IMR-90 (cell line): Measurements from ENCODE around the gene CHIT1. TPM values are rescaled to one million over a fixed set of nuclear protein-coding genes. Genes with fewer than 3 reads are reported as not detected.

ENCODE experiments used
- ATAC-seq: fragments of 200-7000 bp; cut with Tn5 transposase; 2 replicates; pipeline ENCODE4 v1.9.1; 2020; ENCODE audit warnings: low read depth, mild to moderate bottlenecking, moderate library complexity
- BruUV-seq: library from RNA; stranded (reverse); fragments of 400-500 nt; replicated peaks from 2 replicates; lab custom pipeline; 2021; lab: Mats Ljungman, UMichigan
- CTCF ChIA-PET: fragments of 300-600 bp; formaldehyde crosslinking; extraction: SDS; loops from one replicate; lab custom pipeline; 2021; ENCODE audit warnings: antibody characterized with exemption; lab: Yijun Ruan, JAX
- POLR2A ChIA-PET: fragments of 300-600 bp; sonication (Branson Sonifier 250); formaldehyde crosslinking; loops from one replicate; lab custom pipeline; 2022; ENCODE audit warnings: antibody characterized with exemption; ENCODE audit not compliant: unreplicated experiment; lab: Charles Lee
- DNase-seq: peaks from one replicate; pipeline ENCODE4 v3.0.0; 2013
- H2AFZ ChIP-seq: replicated peaks from 2 replicates; pipeline ENCODE3; 2013; ENCODE audit warnings: low read length, mild to moderate bottlenecking; ENCODE audit not compliant: poor library complexity
- H2AK5ac ChIP-seq: 2 replicates; pipeline ENCODE4 v1.6.1; 2013; ENCODE audit warnings: low read depth, low read length, inconsistent platforms
- H2AK9ac ChIP-seq: replicated peaks from 2 replicates; pipeline ENCODE3; 2013; ENCODE audit warnings: mild to moderate bottlenecking, low read depth, low read length, moderate library complexity; ENCODE audit not compliant: poor library complexity
- H2BK120ac ChIP-seq: 2 replicates; pipeline ENCODE4 v1.6.1; 2013; ENCODE audit warnings: low read depth, low read length, inconsistent platforms
- H2BK15ac ChIP-seq: 3 replicates; pipeline ENCODE4 v1.6.1; 2013; ENCODE audit warnings: low read depth, low read length, inconsistent platforms
- H2BK20ac ChIP-seq: 2 replicates; pipeline ENCODE4 v1.6.1; 2013; ENCODE audit warnings: low read depth, mild to moderate bottlenecking, inconsistent platforms, low read length, moderate library complexity
- H2BK5ac ChIP-seq: 2 replicates; pipeline ENCODE4 v1.6.1; 2013; ENCODE audit warnings: mild to moderate bottlenecking, low read depth, low read length, inconsistent platforms; ENCODE audit not compliant: poor library complexity, severe bottlenecking
- H3K14ac ChIP-seq: replicated peaks from 2 replicates; pipeline ENCODE4 v1.6.1; 2013; ENCODE audit warnings: low read depth, low read length, inconsistent platforms
- H3K18ac ChIP-seq: 2 replicates; pipeline ENCODE4 v1.6.1; 2013; ENCODE audit warnings: low read depth, low read length, control low read depth
- H3K23ac ChIP-seq: 2 replicates; pipeline ENCODE4 v1.6.1; 2013; ENCODE audit warnings: low read depth, low read length, inconsistent platforms
- H3K27ac ChIP-seq: 2 replicates; pipeline ENCODE4 v1.5.1; 2013; ENCODE audit warnings: mild to moderate bottlenecking, control low read depth, low read length; ENCODE audit not compliant: insufficient read depth
- H3K27me3 ChIP-seq: 2 replicates; pipeline ENCODE4 v1.6.1; 2013; ENCODE audit warnings: low read length; ENCODE audit not compliant: control insufficient read depth, insufficient read depth
- H3K36me3 ChIP-seq: 2 replicates; pipeline ENCODE4 v1.6.1; 2013; ENCODE audit warnings: low read length, mixed read lengths; ENCODE audit not compliant: control insufficient read depth, insufficient read depth
- H3K4ac ChIP-seq: 2 replicates; pipeline ENCODE4 v1.6.1; 2013; ENCODE audit warnings: low read depth, low read length, inconsistent platforms
- H3K4me1 ChIP-seq: 2 replicates; pipeline ENCODE4 v1.6.1; 2013; ENCODE audit warnings: low read length, mixed read lengths; ENCODE audit not compliant: control insufficient read depth, insufficient read depth
- H3K4me2 ChIP-seq: 2 replicates; pipeline ENCODE4 v1.6.1; 2013; ENCODE audit warnings: low read depth, mild to moderate bottlenecking, control low read depth, low read length, moderate library complexity
- H3K4me3 ChIP-seq: 2 replicates; pipeline ENCODE4 v1.5.1; 2013; ENCODE audit warnings: low read depth, mild to moderate bottlenecking, control low read depth, low read length, moderate library complexity; ENCODE audit not compliant: insufficient read depth
- H3K56ac ChIP-seq: 2 replicates; pipeline ENCODE4 v1.6.1; 2013; ENCODE audit warnings: low read length, inconsistent platforms; ENCODE audit not compliant: insufficient read depth; ENCODE audit errors: extremely low read depth
- H3K79me1 ChIP-seq, 2 experiments: 2 replicates each; pipeline ENCODE4 v1.6.1; 2013; ENCODE audit warnings: low read length in 2 of 2, inconsistent platforms in 1 of 2, low read depth in 1 of 2
- H3K9ac ChIP-seq: 2 replicates; pipeline ENCODE4 v1.6.1; 2013; ENCODE audit warnings: low read depth, low read length, control low read depth
- H3K9me1 ChIP-seq: 2 replicates; pipeline ENCODE4 v1.6.1; 2013; ENCODE audit warnings: low read length, inconsistent platforms; ENCODE audit not compliant: insufficient read depth
- H3K9me3 ChIP-seq: 2 replicates; pipeline ENCODE4 v1.6.1; 2013; ENCODE audit warnings: low read length; ENCODE audit not compliant: control insufficient read depth, insufficient read depth
- H4K20me1 ChIP-seq: 2 replicates; pipeline ENCODE4 v1.6.1; 2013; ENCODE audit warnings: low read length, inconsistent platforms; ENCODE audit not compliant: insufficient read depth
- H4K5ac ChIP-seq: 2 replicates; pipeline ENCODE4 v1.6.1; 2013; ENCODE audit warnings: mild to moderate bottlenecking, low read depth, low read length, control low read depth
- H4K8ac ChIP-seq, 2 experiments: 2 replicates each; pipeline ENCODE4 v1.6.1; 2013; ENCODE audit warnings: low read depth in 2 of 2, low read length in 2 of 2, control low read depth in 1 of 2, inconsistent platforms in 1 of 2
- H4K91ac ChIP-seq: 2 replicates; pipeline ENCODE4 v1.6.1; 2013; ENCODE audit warnings: low read depth, low read length, inconsistent platforms; ENCODE audit not compliant: insufficient read depth
- NFE2L2 ChIP-seq: fragments of 150-350 bp; IDR thresholded peaks from 2 replicates; pipeline ENCODE4 v1.6.1; 2016; ENCODE audit warnings: low read depth, mild to moderate bottlenecking, low read length
- WGBS, 2 experiments: methylation state at CpG; one replicate each; pipeline versions ENCODE4 v1.1.5 to v1.1.7; 2013; ENCODE audit warnings: missing lambda C conversion rate in 2 of 2; ENCODE audit not compliant: insufficient read length in 1 of 2; ENCODE audit errors: extremely low coverage in 2 of 2; 5-methylcytosine and 5-hydroxymethylcytosine counted together
- dilution Hi-C: fragments of 300-500 bp; cut with HindIII; formaldehyde crosslinking; loops from one replicate; pipeline ENCODE4 v1.14.3; 2018; ENCODE audit warnings: low sequenced_read_pairs; ENCODE audit not compliant: unreplicated experiment
- in situ Hi-C: fragments of 300-500 bp; cut with MboI; formaldehyde crosslinking; loops from 3 replicates; pipeline ENCODE4 v1.14.3; 2019; ENCODE audit warnings: low sequenced_read_pairs, inconsistent platforms, mixed read lengths
- intact Hi-C: fragments of 100-400 bp; cut with micrococcal nuclease; formaldehyde crosslinking; loops from 2 replicates; pipeline ENCODE4 v1.10.0; 2022
- polyA plus RNA-seq, 3 experiments: library from polyadenylated mRNA; depleted of rRNA; stranded (reverse); fragments of >200 nt; gene quantifications; 2 replicates each; pipeline ENCODE4 v1.2.3, GENCODE V29; 2012; ENCODE audit warnings: low replicate concordance in 1 of 3
- total RNA-seq: library from RNA; depleted of rRNA; stranded (reverse); fragments of >200 nt; gene quantifications from 2 replicates; pipeline ENCODE4 v1.2.3, GENCODE V29; 2012
- TF ChIP-seq, protein P1 (sequence below): fragments of 150-350 bp; IDR thresholded peaks from 2 replicates; pipeline ENCODE4 v1.6.1; 2017; ENCODE audit warnings: mild to moderate bottlenecking, antibody characterized with exemption, low read length, low read depth

CHIT1 gene
- total and polyA plus RNA-seq, 2 of the 4 experiments (the other 2 are of a cell fraction): not detected

DNA sequence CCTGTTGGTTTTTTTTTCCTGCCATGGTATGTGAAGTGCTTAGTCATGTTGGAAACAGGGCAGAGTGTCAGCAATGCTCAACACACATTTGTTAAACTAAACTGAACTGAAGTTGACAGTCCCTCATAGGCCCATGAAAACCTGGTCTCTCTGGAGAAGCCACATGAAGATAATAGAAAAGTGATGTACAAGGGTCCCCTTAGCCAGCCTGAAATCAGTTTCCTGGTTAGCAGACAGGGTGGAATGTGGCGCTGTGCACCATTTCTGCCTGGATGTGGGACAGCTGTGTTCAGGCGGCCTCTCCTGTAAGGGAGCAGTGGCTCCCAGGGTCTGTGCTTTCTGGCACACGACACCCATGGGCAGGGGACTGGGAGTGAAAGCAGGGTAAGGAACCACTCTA lies 33.1 kb downstream of the CHIT1 start:
- ChIA-PET POLR2A (no interaction called here), CTCF (interaction anchor here (1.0 kb wide), 1 partner anchor 20 kb away, joined by 4 read pairs; no protein-coding TSS in a partner anchor)
- Histone ChIP-seq H3K9me3 (no peaks in the 10 kb centered on the region), H3K4ac (peak overlapping the region; percentile 70), H3K9ac (no peak overlapping the region), H2BK20ac (peak overlapping the region; percentile 54), H2BK5ac (peak overlapping the region; percentile 82), H4K8ac (peak overlapping the region; percentile 70 to 79), H4K5ac (peak overlapping the region; percentile 61), H3K4me1 (peaks cover 40% of the 10 kb centered on the region), H3K27ac (peak overlapping the region; percentile 86), H3K23ac (peak overlapping the region; percentile 56; the same call in 1 of the 2 replicates), H4K20me1 (no peaks in the 10 kb centered on the region), H3K14ac (peak overlapping the region; percentile 56), H3K18ac (peak overlapping the region; percentile 76), H3K9me1 (peaks cover 17% of the 10 kb centered on the region), H2BK120ac (peak overlapping the region; percentile 86), H2AK9ac (no peak overlapping the region), H2AFZ (peak overlapping the region; percentile 4), H3K56ac (peak overlapping the region; percentile 2; the same call in 1 of the 2 replicates), H2AK5ac (peak overlapping the region; percentile 93), H3K27me3 (no peaks in the 10 kb centered on the region), H3K4me3 (no peak overlapping the region), H2BK15ac (peak overlapping the region; percentile 91; the same call in 2 of the 3 replicates), H3K36me3 (no peaks in the 10 kb centered on the region), H3K79me1 (no peaks in the 10 kb centered on the region), H3K4me2 (no peak overlapping the region), H4K91ac (peak overlapping the region; percentile 87)
- dilution Hi-C loops (no loop called here), intact Hi-C loops (no loop called here), in situ Hi-C loops (no loop called here)
- WGBS, 2 experiments: 100% methylated on average over 1 of the region's 3 CpGs; no CpG with 5 or more reads in 1 of the 2 experiments
- TF ChIP-seq, protein P1, sequence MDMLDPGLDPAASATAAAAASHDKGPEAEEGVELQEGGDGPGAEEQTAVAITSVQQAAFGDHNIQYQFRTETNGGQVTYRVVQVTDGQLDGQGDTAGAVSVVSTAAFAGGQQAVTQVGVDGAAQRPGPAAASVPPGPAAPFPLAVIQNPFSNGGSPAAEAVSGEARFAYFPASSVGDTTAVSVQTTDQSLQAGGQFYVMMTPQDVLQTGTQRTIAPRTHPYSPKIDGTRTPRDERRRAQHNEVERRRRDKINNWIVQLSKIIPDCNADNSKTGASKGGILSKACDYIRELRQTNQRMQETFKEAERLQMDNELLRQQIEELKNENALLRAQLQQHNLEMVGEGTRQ: no peak
- 0 out of 2 replicates have a peak, but pooled peaks have one; percentile 43 for TF ChIP-seq NFE2L2
- BruUV-seq: no TSS peak
- DNase-seq (peak; percentile 7), ATAC-seq (no peak)
